HEK293 (cell line): Measurements from ENCODE around the gene NPR2.

Experiments used
- CTCF ChIA-PET: fragments of 350-600 bp; formaldehyde crosslinking; extraction: SDS; loops from one replicate; lab custom pipeline; 2021; ENCODE audit warnings: antibody characterized with exemption; lab: Yijun Ruan, JAX
- POLR2A ChIA-PET: fragments of 300-600 bp; formaldehyde crosslinking; extraction: SDS; loops from one replicate; lab custom pipeline; 2020; ENCODE audit warnings: antibody characterized with exemption, inconsistent platforms; lab: Yijun Ruan, JAX
- H3K27ac ChIP-seq: fragments of 200-500 bp; sonication (Bioruptor generic); 2 replicates; pipeline ENCODE4 v1.5.1; 2014; ENCODE audit warnings: low read depth, low read length, control low read depth, inconsistent platforms; ENCODE audit errors: extremely low read depth
- H3K36me3 ChIP-seq, 2 experiments: fragments of 200-500 bp in 1 of 2; sonication (Bioruptor generic) in 1 of 2; 1 replicate in 1 of 2; 2 replicates in 1 of 2; pipeline ENCODE4 v1.5.1; 2014 to 2017; ENCODE audit warnings: inconsistent platforms in 2 of 2, low read length in 2 of 2; ENCODE audit not compliant: control insufficient read depth in 2 of 2, insufficient read depth in 1 of 2
- H3K4me1 ChIP-seq: fragments of 200-500 bp; sonication (Bioruptor generic); 2 replicates; pipeline ENCODE4 v1.5.1; 2014; ENCODE audit warnings: mild to moderate bottlenecking, low read length, inconsistent platforms; ENCODE audit not compliant: control insufficient read depth, insufficient read depth
- H3K4me3 ChIP-seq: 2 replicates; pipeline ENCODE4 v1.5.1; 2011; ENCODE audit warnings: low read depth, mild to moderate bottlenecking, control low read depth, low read length, moderate library complexity
- H3K9me3 ChIP-seq: fragments of 200-500 bp; sonication (Bioruptor generic); 2 replicates; pipeline ENCODE4 v1.5.1; 2014; ENCODE audit warnings: low read depth, low read length, inconsistent platforms; ENCODE audit not compliant: control insufficient read depth, insufficient read depth
- BCL11A ChIP-seq: fragments of 450-650 bp; formaldehyde crosslinking; IDR thresholded peaks from 2 replicates; pipeline ENCODE4 v1.5.1; 2016; ENCODE audit warnings: low read depth, missing biosample characterization, missing genetic modification characterization
- HOXA7 ChIP-seq: sonication (generic); formaldehyde crosslinking; IDR thresholded peaks from 2 replicates; pipeline ENCODE4 v1.8.1; 2022; ENCODE audit warnings: missing genetic modification reagents, borderline replicate concordance
- HOXC10 ChIP-seq: sonication (generic); formaldehyde crosslinking; IDR thresholded peaks from 2 replicates; pipeline ENCODE4 v1.8.1; 2023; ENCODE audit warnings: mild to moderate bottlenecking, missing genetic modification reagents
- OSR2 ChIP-seq: fragments of 450-650 bp; formaldehyde crosslinking; IDR thresholded peaks from 2 replicates; pipeline ENCODE4 v1.5.1; 2016; ENCODE audit warnings: missing biosample characterization, missing genetic modification characterization
- RBAK ChIP-seq: fragments of 450-650 bp; formaldehyde crosslinking; IDR thresholded peaks from 2 replicates; pipeline ENCODE4 v1.5.1; 2016; ENCODE audit warnings: missing biosample characterization, missing genetic modification characterization
- ZBTB20 ChIP-seq: fragments of 450-650 bp; formaldehyde crosslinking; IDR thresholded peaks from 2 replicates; pipeline ENCODE4 v1.5.1; 2016; ENCODE audit warnings: missing biosample characterization, missing genetic modification characterization
- ZNF114 ChIP-seq: fragments of 450-650 bp; formaldehyde crosslinking; IDR thresholded peaks from 2 replicates; pipeline ENCODE4 v1.5.0; 2017; ENCODE audit warnings: missing biosample characterization, missing genetic modification characterization
- ZNF146 ChIP-seq: fragments of 450-650 bp; formaldehyde crosslinking; IDR thresholded peaks from 2 replicates; pipeline ENCODE4 v1.5.1; 2016; ENCODE audit warnings: missing biosample characterization, missing genetic modification characterization
- ZNF274 ChIP-seq, 2 experiments: fragments of 200-500 bp in 1 of 2; fragments of 450-650 bp in 1 of 2; sonication (Bioruptor generic) in 1 of 2; formaldehyde crosslinking in 1 of 2; IDR thresholded peaks; 2 replicates each; pipeline versions ENCODE4 v1.5.1 to v1.6.1; 2014 to 2016; ENCODE audit warnings: borderline replicate concordance in 1 of 2, inconsistent platforms in 1 of 2, low read length in 1 of 2, missing biosample characterization in 1 of 2, missing genetic modification characterization in 1 of 2
- ZNF335 ChIP-seq: fragments of 450-650 bp; formaldehyde crosslinking; conservative IDR thresholded peaks from 2 replicates; pipeline ENCODE4 v1.5.1; 2016; ENCODE audit warnings: missing biosample characterization, missing genetic modification characterization
- ZNF37A ChIP-seq: fragments of 450-650 bp; IDR thresholded peaks from 2 replicates; pipeline ENCODE4 v1.5.1; 2018; ENCODE audit warnings: missing biosample characterization, missing genetic modification characterization
- ZNF48 ChIP-seq: fragments of 450-650 bp; formaldehyde crosslinking; IDR thresholded peaks from 2 replicates; pipeline ENCODE4 v1.5.1; 2016; ENCODE audit warnings: missing biosample characterization, missing genetic modification characterization
- ZNF530 ChIP-seq: fragments of 450-650 bp; formaldehyde crosslinking; IDR thresholded peaks from 2 replicates; pipeline ENCODE4 v1.5.1; 2016; ENCODE audit warnings: low read depth, missing biosample characterization, missing genetic modification characterization
- ZNF548 ChIP-seq: fragments of 450-650 bp; formaldehyde crosslinking; IDR thresholded peaks from 2 replicates; pipeline ENCODE4 v1.5.1; 2016; ENCODE audit warnings: missing biosample characterization, missing genetic modification characterization
- ZNF585B ChIP-seq: fragments of 450-650 bp; formaldehyde crosslinking; IDR thresholded peaks from 2 replicates; pipeline ENCODE4 v1.5.1; 2016; ENCODE audit warnings: missing biosample characterization, missing genetic modification characterization
- ZNF670 ChIP-seq: fragments of 450-650 bp; formaldehyde crosslinking; IDR thresholded peaks from 2 replicates; pipeline ENCODE4 v1.5.1; 2016; ENCODE audit warnings: missing biosample characterization, missing genetic modification characterization, low read depth
- ZNF76 ChIP-seq: fragments of 450-650 bp; formaldehyde crosslinking; IDR thresholded peaks from 2 replicates; pipeline ENCODE4; 2016; ENCODE audit warnings: low read depth, missing biosample characterization, missing genetic modification characterization, borderline replicate concordance
- ZNF785 ChIP-seq: fragments of 450-650 bp; formaldehyde crosslinking; IDR thresholded peaks from 2 replicates; pipeline ENCODE4 v1.5.1; 2016; ENCODE audit warnings: missing biosample characterization, missing genetic modification characterization
- ZNF792 ChIP-seq: fragments of 450-650 bp; formaldehyde crosslinking; IDR thresholded peaks from 2 replicates; pipeline ENCODE4 v1.5.1; 2016; ENCODE audit warnings: missing biosample characterization, missing genetic modification characterization
- ZNF837 ChIP-seq: fragments of 450-650 bp; formaldehyde crosslinking; IDR thresholded peaks from 2 replicates; pipeline ENCODE4 v1.5.1; 2016; ENCODE audit warnings: missing biosample characterization, missing genetic modification characterization
- TF ChIP-seq, protein P1 (sequence below): fragments of 450-650 bp; formaldehyde crosslinking; IDR thresholded peaks from 2 replicates; pipeline ENCODE4 v1.5.1; 2016; ENCODE audit warnings: missing biosample characterization, missing genetic modification characterization
- TF ChIP-seq, protein P2 (sequence below): fragments of 450-650 bp; IDR thresholded peaks from 2 replicates; pipeline ENCODE4 v1.5.1; 2018; ENCODE audit warnings: missing biosample characterization, mild to moderate bottlenecking, missing genetic modification characterization
- TF ChIP-seq, protein P3 (sequence below): fragments of 450-650 bp; IDR thresholded peaks from 2 replicates; pipeline ENCODE4 v1.5.1; 2018; ENCODE audit warnings: missing biosample characterization, missing genetic modification characterization
- TF ChIP-seq, protein P4 (sequence below): fragments of 450-650 bp; formaldehyde crosslinking; IDR thresholded peaks from 2 replicates; pipeline ENCODE4 v1.5.1; 2017; ENCODE audit warnings: missing biosample characterization, missing genetic modification characterization
- TF ChIP-seq, protein P5 (sequence below): fragments of 450-650 bp; formaldehyde crosslinking; conservative IDR thresholded peaks from 2 replicates; pipeline ENCODE4 v1.5.1; 2016; ENCODE audit warnings: low read depth, missing biosample characterization, missing genetic modification characterization

The NPR2 gene

DNA sequence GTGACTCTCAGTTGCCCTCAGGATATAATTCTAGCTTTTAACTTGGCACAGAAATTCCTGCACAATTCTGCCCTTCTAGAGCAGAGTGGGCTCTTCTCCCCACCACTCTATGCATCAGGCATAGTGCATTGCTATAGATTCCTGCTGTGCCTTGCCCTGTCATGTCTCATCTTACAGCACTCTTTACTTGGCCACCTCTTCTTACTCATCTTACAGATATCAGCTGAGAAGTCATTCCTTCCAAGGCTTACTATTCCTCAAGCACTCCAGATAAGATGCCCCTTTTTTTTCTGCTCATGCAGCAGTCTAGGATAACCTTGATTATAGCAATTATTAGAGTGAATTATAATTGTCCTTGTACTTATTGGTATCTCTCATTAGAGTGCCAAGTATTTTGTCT, 31.5 kb downstream of the NPR2 start:
- CTCF ChIA-PET, result interaction anchor here (0.7 to 1.8 kb wide), 7 partner anchors 10 to 767 kb away, joined by 3 to 9 read pairs (median 4); partner anchors contain the start of gene SPAG8
- no peaks in the 10 kb centered on the region for H3K4me1 ChIP-seq
- POLR2A ChIA-PET, result no interaction called here

DNA sequence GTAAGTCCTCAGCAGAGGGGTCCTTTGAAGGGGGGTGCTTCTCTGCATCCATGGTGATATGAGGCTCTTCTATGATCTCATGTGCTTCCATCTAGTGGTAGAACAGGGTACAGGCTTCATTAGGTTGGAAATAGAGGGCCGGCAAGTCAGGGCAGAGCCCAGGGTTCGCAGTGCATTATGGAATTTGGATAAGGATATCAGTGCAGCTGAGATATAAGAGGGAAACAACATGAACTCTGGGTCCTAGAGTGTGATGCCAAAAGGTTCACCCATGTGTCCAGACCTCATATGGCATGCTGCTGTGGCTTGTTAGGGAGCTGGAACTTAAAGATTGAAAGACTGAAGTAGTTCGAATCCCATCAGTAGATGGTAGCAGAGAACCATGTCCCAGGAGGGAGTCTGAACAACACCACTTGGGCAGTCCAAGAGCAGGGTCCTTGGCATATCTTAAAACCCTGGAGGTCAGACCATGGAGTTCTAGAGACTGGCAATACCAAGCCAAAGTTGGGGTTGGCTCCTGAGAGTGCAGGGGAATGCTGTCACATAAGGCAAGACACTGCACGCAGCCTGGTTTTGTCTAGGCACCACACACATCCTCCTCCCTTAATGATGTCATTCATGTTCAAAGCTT, 34.8 kb downstream of the NPR2 start:
- H3K4me3 ChIP-seq, result no peak overlapping the region
- H3K4me1 ChIP-seq, result peaks cover 4% of the 10 kb centered on the region; the same call in 1 of the 2 replicates
- H3K9me3 ChIP-seq, result no peaks in the 10 kb centered on the region
- ChIA-PET CTCF (interaction anchor here (0.6 to 5.4 kb wide), 40 partner anchors 9 to 504 kb away, joined by 3 to 65 read pairs (median 4); partner anchors contain the start of genes GBA2, HINT2, HRCT1 and RGP1), POLR2A (interaction anchor here (2.2 kb wide), 1 partner anchor 12 kb away, joined by 11 read pairs; the partner anchor contains the start of gene HINT2)
- no peaks in the 10 kb centered on the region for H3K36me3 ChIP-seq
- H3K27ac ChIP-seq, result no peak overlapping the region; the same call in 1 of the 2 replicates
- TF ChIP-seq HOXA7 (CRISPR knock-in tag), result no peak
- no peak for TF ChIP-seq BCL11A (tag by site-specific recombination)
- TF ChIP-seq, protein P1, sequence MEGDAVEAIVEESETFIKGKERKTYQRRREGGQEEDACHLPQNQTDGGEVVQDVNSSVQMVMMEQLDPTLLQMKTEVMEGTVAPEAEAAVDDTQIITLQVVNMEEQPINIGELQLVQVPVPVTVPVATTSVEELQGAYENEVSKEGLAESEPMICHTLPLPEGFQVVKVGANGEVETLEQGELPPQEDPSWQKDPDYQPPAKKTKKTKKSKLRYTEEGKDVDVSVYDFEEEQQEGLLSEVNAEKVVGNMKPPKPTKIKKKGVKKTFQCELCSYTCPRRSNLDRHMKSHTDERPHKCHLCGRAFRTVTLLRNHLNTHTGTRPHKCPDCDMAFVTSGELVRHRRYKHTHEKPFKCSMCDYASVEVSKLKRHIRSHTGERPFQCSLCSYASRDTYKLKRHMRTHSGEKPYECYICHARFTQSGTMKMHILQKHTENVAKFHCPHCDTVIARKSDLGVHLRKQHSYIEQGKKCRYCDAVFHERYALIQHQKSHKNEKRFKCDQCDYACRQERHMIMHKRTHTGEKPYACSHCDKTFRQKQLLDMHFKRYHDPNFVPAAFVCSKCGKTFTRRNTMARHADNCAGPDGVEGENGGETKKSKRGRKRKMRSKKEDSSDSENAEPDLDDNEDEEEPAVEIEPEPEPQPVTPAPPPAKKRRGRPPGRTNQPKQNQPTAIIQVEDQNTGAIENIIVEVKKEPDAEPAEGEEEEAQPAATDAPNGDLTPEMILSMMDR (tag by site-specific recombination), result peak; percentile 65; the same call in 1 of the 2 replicates
- no peak for TF ChIP-seq ZNF114
- TF ChIP-seq ZNF335 (tag by site-specific recombination), result 0 out of 2 replicates have a peak, but pooled peaks have one; percentile 22
- no peak for TF ChIP-seq ZNF837 (tag by site-specific recombination)
- TF ChIP-seq ZBTB20, result peak; percentile 49; the same call in 1 of the 2 replicates

More for the DNA sequence above, 31.5 kb downstream of the NPR2 start:
- Histone ChIP-seq H3K9me3 (no peaks in the 10 kb centered on the region), H3K4me3 (no peak overlapping the region), H3K27ac (no peak overlapping the region), H3K36me3 (no peaks in the 10 kb centered on the region)
- TF ChIP-seq ZNF670 (tag by site-specific recombination) (no peak), RBAK (no peak), ZNF274 (IDR thresholded peaks at IDR 0.05; ENCODE audit: low read length) (no peak), ZNF274 (tag by site-specific recombination; IDR thresholded peaks at IDR 0.05; ENCODE audit: borderline replicate concordance) (no peak), ZNF530 (tag by site-specific recombination) (no peak), ZNF585B (tag by site-specific recombination) (no peak), ZNF48 (tag by site-specific recombination) (no peak), HOXC10 (CRISPR knock-in tag) (no peak), ZNF37A (tag by site-specific recombination) (no peak), OSR2 (tag by site-specific recombination) (no peak), ZNF548 (tag by site-specific recombination) (no peak), ZNF76 (tag by site-specific recombination) (no peak), ZNF792 (tag by site-specific recombination) (no peak), ZNF785 (tag by site-specific recombination) (no peak), ZNF146 (tag by site-specific recombination) (no peak)
- TF ChIP-seq, protein P2, sequence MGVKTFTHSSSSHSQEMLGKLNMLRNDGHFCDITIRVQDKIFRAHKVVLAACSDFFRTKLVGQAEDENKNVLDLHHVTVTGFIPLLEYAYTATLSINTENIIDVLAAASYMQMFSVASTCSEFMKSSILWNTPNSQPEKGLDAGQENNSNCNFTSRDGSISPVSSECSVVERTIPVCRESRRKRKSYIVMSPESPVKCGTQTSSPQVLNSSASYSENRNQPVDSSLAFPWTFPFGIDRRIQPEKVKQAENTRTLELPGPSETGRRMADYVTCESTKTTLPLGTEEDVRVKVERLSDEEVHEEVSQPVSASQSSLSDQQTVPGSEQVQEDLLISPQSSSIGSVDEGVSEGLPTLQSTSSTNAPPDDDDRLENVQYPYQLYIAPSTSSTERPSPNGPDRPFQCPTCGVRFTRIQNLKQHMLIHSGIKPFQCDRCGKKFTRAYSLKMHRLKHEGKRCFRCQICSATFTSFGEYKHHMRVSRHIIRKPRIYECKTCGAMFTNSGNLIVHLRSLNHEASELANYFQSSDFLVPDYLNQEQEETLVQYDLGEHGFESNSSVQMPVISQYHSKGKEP, result no peak
- TF ChIP-seq, protein P3, sequence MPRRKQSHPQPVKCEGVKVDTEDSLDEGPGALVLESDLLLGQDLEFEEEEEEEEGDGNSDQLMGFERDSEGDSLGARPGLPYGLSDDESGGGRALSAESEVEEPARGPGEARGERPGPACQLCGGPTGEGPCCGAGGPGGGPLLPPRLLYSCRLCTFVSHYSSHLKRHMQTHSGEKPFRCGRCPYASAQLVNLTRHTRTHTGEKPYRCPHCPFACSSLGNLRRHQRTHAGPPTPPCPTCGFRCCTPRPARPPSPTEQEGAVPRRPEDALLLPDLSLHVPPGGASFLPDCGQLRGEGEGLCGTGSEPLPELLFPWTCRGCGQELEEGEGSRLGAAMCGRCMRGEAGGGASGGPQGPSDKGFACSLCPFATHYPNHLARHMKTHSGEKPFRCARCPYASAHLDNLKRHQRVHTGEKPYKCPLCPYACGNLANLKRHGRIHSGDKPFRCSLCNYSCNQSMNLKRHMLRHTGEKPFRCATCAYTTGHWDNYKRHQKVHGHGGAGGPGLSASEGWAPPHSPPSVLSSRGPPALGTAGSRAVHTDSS (tag by site-specific recombination), result no peak
- TF ChIP-seq, protein P4, sequence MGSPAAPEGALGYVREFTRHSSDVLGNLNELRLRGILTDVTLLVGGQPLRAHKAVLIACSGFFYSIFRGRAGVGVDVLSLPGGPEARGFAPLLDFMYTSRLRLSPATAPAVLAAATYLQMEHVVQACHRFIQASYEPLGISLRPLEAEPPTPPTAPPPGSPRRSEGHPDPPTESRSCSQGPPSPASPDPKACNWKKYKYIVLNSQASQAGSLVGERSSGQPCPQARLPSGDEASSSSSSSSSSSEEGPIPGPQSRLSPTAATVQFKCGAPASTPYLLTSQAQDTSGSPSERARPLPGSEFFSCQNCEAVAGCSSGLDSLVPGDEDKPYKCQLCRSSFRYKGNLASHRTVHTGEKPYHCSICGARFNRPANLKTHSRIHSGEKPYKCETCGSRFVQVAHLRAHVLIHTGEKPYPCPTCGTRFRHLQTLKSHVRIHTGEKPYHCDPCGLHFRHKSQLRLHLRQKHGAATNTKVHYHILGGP (tag by site-specific recombination), result no peak
- TF ChIP-seq, protein P5, sequence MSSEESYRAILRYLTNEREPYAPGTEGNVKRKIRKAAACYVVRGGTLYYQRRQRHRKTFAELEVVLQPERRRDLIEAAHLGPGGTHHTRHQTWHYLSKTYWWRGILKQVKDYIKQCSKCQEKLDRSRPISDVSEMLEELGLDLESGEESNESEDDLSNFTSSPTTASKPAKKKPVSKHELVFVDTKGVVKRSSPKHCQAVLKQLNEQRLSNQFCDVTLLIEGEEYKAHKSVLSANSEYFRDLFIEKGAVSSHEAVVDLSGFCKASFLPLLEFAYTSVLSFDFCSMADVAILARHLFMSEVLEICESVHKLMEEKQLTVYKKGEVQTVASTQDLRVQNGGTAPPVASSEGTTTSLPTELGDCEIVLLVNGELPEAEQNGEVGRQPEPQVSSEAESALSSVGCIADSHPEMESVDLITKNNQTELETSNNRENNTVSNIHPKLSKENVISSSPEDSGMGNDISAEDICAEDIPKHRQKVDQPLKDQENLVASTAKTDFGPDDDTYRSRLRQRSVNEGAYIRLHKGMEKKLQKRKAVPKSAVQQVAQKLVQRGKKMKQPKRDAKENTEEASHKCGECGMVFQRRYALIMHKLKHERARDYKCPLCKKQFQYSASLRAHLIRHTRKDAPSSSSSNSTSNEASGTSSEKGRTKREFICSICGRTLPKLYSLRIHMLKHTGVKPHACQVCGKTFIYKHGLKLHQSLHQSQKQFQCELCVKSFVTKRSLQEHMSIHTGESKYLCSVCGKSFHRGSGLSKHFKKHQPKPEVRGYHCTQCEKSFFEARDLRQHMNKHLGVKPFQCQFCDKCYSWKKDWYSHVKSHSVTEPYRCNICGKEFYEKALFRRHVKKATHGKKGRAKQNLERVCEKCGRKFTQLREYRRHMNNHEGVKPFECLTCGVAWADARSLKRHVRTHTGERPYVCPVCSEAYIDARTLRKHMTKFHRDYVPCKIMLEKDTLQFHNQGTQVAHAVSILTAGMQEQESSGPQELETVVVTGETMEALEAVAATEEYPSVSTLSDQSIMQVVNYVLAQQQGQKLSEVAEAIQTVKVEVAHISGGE, result no peak
